GM15510 (cell line): ENCODE results near the gene ARHGAP26.

Experiments used
- POLR2A ChIP-seq: IDR thresholded peaks from 3 replicates; pipeline ENCODE4 v1.6.1; 2011; ENCODE audit warnings: borderline replicate concordance; ENCODE audit not compliant: insufficient read length; ENCODE audit errors: extremely low read depth

Gene ARHGAP26

DNA sequence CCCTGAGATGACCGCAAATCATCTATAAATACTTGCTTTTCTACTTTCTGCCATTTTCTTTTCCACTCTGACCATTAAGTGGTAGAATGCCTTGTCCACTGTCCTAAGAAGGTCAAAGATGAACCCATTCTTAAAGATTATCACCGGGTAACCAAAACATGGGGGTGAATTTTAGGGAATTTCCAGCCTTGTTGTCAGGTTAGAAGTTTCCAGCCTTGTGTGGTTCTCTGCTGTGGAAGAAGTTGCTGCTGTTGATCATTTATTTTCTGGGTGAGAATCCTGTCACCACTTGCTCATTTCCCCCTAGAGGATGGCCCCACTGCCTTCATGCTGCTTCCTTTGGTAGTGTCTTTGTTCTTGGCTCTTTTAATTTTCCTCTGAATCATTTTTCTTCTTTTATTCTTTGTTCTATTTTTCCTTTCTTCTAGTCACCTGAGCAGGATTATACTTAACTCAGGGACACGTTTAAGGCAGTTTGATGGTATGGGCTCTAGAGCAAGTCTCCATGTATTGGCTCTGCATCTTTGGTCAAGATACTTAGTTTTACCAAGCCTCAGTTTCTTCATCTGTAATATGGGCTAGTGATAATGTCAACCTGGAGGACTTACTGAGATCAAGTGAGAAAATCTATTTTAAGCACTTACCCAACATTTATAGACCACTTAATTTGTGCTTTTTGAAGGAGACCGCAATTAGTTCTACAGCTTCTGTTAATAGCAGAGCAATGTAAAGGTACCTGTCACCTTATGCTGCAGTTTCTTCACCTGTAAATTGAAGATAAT, 266.2 kb downstream of the ARHGAP26 start:
- no peak for TF ChIP-seq POLR2A

GRCh38 chr5:143037071-143037470, 266.9 kb downstream of the ARHGAP26 start:
- TF ChIP-seq POLR2A = no peak

- no peak for TF ChIP-seq POLR2A
Measured at GRCh38 chr5:143037708-143038107, 267.5 kb downstream of the ARHGAP26 start.

DNA sequence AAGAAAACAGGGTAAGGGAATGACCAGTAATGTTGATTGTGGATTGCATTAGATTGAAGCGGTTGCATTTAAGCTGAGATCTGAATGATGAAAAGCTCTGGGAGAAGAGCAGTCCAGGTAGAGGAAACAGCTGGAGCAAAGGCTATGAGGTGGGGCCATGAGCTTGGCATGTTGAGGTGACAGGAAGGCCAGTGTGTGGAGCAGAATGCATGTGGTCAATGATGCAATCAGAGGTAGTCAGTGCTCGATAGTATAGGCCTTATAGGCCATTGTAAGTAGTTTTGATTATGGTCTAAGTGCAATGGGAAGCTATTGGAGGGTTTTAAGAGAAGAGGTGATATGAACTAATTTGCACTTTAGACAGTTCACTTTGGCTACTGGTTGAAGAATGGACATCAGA, 270.4 kb downstream of the ARHGAP26 start:
- TF ChIP-seq POLR2A = no peak

DNA sequence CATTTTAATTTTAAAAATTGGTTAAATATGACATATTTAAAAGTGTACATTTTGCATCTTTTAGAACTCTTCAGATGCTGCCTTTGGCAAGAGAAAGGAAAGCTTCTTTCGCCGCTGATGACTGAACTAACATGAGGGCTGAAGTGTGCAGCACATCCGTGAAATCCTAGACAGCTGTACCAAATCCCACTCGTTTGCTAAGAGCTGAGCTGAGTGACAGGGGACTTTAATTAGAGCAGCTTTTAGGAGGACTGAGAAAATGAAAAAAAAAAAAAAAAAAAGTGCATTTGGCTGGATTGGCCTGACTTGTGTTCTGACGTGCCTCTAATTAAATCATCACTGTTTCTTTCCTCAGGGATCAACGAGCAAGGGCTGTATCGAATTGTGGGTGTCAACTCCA, 271.3 kb downstream of the ARHGAP26 start:
- no peak for TF ChIP-seq POLR2A

DNA sequence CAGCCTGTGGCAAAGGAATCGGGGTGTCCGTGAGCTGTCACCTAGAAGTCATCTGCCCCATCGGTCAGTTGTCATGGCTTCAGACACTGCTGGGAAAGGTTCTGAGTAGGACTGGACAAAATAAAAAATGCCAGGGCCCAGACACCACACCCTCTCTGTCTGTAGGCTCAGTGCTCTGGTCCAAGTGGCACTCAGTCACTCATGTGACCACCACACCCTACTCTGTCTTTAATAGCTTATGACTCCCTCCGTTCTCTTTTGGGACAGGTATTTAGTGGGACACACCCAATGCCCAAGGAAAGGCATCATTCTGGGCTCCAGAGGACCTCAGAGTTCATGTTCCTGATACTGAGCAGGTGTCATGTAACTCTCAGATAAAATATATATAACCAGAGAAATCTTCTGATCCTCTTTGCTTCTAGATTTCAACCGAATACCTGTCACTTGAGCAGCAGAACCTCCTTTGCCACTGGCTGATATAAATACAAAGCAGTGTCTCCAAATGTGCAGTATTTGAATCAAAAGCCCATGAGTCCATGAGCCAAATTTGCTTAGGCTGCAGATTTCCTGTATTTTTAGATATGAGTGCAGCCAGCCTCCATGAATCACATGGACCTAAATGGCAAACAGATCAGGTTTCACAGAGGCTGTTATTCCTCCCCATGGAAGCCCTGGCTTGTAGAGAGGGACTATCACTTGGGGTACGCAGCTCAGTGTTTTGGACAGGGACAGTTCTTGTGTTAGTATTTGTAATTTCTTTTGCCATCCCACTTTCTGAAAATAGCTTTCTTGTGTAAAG, 272.0 kb downstream of the ARHGAP26 start:
- no peak for TF ChIP-seq POLR2A

- no peak for TF ChIP-seq POLR2A
Measured at GRCh38 chr5:143044265-143044664, 274.1 kb downstream of the ARHGAP26 start.

- TF ChIP-seq POLR2A = no peak
Measured at GRCh38 chr5:143045062-143045461, 274.9 kb downstream of the ARHGAP26 start.

GRCh38 chr5:143046314-143046713, 276.1 kb downstream of the ARHGAP26 start:
- no peak for TF ChIP-seq POLR2A

DNA sequence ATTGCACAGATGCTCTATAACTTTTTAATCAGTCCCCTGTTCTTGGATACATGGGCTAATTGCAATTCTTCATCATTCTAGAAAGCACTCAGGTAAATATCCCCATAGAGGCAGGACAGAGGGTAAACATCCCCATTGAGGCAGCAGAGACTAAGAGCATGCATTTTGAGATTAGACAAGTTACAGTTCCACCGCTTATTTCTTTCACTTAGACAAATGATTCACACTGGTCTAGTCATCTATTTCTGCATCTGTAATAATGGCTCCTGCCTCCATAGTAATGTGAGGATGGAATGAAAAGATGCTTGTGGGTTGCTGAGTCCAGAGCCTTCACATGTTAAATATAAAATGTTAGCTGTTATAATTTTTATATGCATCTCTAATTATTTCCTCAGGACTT, 276.9 kb downstream of the ARHGAP26 start:
- TF ChIP-seq POLR2A = no peak

GRCh38 chr5:143050183-143050582, 280.0 kb downstream of the ARHGAP26 start:
- no peak for TF ChIP-seq POLR2A

DNA sequence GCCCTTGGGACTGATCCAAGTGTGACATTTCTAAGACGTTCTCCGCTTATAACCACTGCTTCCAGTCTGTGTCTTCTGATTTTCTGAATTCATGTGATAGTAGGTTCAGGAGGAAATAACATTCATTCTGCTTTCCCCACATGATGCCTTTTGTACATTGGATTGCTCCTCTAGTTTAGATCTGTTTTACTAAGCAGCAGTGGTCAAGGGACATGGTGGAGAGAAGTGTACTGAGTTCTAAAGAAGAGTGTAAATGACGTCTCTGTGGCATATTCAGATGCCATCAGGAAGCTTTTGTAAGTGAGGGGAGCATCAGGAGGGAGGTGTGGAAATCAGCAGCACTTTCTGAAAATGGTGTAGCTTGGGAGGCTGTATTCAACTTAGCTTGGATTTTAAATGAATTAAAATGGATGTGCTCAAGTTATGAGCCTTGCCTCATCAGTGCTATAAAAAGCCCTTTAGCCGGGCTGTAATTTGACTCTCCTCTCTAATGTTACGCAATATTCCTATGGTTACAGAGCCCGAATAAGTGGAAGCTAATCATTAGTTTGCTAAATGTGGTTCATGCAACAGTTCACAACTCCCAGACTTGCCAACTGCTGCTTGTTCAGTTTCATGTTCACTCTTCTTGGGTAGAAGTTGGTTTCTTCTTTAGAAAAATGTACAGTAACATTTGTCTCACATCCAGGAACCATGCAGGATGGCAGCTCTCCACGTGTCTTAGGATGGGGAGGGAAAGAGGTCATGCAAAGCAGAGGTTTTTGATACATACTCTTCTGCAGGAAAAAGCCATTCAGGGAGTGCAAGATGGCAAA, 281.3 kb downstream of the ARHGAP26 start:
- no peak for TF ChIP-seq POLR2A

GRCh38 chr5:143052967-143053682, 282.9 kb downstream of the ARHGAP26 start:
- TF ChIP-seq POLR2A = no peak

DNA sequence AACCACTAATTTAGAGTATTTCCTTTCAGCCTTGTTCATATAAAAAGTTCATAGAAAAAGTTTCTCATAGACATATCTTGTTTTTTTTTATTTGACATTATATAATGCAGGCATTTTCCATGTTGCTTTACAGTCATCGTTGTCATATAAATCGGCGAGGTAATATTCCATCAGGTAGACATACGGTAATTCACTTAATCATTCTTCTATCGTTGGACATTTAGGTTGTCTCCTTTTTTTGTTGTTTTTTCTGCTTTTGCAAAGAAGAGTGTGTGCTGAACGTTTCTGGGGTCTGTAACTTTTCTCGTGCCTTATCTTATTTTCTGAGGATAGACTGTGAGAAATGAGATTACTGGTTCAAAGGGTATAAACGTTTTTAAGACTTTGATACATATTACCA, 283.6 kb downstream of the ARHGAP26 start:
- no peak for TF ChIP-seq POLR2A
